HG02759 (cell line): ENCODE results near the gene DHRS7C.
"Not testable (repeated sequence)": the region's sequence is repeated elsewhere in the genome, so short reads cannot be mapped to it uniquely, and the experiment has no call there.

Experiments
- ATAC-seq: cut with Tn5 transposase; IDR thresholded peaks from one replicate; pipeline ENCODE4 v1.9.1; 2021; ENCODE audit warnings: mild to moderate bottlenecking, moderate library complexity; ENCODE audit not compliant: unreplicated experiment

DHRS7C gene

DNA sequence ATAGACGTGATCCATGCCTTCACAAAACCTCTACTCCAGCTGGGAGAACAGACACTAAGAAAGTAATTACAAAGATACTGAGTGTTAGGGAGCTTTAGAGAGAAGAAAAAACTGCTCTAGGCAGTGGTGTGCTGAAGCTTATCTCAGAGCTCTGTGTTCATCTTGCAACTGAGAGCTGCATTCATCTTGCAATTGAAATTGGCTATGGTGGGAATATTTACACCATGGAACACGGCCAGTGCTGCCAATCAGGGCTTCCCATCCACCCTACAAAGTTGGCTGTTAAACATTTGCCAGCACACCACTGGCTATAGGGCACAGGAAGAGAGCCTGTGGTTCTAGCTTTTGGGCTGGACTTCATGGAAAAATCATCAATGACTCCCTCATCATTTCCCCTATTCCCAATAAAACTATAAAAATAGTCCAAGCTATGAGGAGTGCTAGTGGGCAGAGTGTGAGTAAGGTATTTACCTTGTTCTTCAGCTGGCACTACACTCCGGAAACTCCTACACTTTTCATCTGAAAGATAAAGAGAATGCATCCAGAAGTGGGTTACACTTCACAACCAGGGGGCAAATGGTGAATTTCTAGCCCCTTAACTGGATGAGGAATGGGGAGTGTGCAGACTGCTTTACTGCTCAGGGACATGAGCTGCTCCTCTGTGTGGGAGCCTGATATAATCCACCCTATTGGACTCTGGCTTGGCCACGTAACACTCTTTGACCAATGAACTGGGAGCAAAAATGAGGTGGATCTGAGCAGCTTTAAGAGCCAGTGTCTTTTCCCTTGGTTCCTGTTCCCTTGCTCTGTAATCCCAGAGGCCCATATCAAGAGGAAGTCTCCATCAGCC, 18.9 kb upstream of the DHRS7C start:
- no peak for ATAC-seq

DNA sequence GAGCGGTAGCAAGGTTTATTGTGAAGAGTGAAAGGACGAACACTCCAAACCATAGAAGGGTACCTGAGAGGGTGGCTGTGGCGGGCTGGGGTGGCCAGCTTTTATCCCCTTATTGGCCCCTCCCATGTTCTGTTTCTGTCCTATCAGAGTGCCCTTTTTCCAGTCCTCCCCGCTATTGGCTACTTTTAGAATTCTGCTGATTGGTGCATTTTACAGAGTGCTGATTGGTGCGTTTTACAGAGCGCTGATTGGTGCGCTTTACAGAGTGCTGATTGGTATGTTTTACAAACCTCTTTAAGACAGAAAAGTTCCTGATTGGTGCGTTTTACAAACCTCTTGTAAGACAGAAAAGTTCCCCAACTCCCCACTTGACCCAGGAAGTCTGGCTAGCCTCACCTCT, 18.0 kb upstream of the DHRS7C start:
- ATAC-seq: no peak

DNA sequence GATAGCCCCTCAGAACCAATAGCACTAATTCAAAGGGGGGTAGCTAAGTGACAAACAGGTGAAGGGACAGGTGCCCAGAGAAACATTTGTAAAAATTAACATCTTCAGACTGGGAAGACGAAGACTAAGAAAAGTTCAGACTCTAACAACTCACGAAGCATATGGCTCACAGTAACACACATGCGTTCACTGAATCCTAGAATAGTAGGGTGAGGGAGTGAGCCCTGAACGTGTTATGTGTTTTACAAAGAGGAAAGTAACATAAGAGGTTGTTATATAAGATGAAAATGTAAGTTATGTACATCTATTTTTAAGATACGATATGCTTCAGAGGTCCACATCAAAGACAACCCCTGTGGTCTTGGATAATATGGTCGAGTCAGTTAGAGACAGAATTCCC, 15.3 kb upstream of the DHRS7C start:
- no peak for ATAC-seq

DNA sequence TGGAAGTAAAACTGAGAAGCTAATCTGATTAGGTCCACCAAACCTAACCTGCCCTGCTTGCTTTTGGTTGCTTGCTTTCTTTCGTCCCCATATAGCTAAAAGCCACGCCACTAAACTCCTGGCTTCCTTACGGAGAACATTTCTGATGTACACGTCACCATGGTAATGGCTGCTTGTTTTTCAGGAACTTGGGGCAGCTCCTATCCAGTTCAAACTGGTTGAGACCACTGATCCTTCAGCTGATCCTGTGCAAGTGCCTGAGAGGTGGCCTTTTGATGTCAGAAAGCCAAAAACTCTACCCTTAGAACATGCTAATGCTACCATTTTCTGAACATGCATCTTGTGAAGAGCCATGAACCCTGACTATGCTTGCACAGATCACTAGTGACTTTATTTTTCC, 14.4 kb upstream of the DHRS7C start:
- ATAC-seq: no peak

DNA sequence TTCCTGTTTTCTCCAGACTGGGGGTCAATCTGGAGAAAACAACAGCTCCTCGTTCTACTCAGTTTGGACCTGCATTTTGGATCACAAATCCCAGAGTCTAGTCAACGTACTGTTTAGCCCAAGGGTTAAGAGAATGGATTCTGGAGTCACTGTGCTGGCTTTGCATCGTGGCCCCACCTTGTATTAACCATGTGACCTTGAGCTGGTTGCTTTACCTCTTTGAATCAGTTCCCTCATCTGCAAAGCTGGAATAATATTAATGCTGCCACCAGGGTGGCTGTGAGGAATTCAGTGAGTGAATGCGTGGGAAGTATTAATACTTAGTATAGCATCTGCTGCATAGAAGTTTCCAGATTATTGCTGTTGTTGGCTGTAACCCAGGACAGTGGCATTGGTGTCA, 11.3 kb upstream of the DHRS7C start:
- ATAC-seq: no peak

DNA sequence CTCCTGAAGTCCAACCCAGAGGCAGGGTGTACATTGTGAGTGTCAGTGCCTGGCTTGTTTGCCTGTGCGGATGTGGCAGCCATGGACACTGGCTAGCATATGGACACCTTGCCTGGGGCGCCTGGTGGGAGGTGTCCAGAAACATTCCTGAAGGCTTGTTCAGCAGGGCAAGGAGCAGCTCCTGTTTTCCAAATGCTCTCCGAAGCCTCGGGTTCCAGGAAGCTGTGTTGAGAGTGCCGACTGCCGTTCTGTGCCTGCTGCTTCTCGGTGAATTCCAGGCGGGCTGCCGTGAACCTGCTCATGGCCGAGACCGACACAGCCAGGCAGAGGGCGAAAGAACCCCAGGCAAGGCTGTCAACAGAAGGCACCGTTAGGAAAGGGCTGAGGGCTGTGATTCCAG, 10.9 kb upstream of the DHRS7C start:
- no peak for ATAC-seq

DNA sequence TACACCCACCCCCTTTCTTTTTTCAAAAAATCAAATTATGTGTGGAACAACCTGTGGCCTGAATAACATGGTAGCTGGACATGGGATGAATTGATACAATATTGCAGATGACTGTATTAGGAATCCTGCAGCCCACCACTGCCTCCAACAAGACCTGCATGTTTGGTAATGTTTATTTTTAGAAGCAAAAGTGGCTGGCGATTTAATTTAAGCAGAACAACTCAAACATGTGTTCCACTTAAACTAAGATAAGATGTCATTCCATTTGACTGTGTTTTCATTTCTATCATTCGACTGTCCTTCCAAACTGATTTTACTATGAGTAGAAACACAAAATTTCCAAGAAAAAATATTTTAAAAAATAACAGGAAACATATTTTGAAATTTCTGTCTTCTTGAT, 10.1 kb upstream of the DHRS7C start:
- ATAC-seq: no peak

DNA sequence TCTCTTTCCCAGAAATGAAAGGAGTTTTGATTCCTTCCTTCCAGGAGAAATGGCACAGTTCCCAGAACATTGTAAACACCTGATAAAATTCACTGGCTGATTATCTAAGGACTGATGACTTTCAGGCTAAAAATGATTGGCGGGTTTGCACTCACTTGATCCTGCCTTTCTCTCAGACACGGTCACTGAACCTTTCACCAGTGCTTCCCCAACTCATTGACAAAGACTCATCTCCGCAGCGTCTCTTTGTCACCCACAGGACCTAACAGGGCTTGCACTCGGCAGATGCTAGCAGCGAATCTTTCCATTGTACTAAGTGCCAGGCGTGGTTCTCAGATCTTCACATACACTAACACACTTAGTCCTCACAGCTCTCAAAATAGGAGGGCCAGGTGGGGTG, 7.3 kb upstream of the DHRS7C start:
- ATAC-seq: no peak

DNA sequence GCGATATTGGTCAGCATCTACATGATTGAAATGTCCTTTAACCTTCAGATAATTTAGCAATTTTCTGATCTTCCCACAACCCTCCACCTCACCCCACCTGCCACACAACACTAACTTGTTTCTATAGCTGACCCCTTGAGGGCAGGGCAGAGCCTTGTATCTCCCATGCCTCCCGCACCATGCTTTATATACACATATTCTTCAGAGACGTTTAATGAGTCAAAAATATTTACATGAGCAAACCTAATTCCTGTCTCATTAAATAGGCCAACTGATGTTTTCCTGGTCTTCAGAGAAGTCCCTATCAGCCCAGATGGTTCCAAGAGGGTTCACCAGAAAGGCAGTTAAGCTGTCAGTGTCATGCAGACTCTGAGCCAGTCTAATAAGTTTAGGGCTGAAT, 6.6 kb upstream of the DHRS7C start:
- ATAC-seq: no peak

DNA sequence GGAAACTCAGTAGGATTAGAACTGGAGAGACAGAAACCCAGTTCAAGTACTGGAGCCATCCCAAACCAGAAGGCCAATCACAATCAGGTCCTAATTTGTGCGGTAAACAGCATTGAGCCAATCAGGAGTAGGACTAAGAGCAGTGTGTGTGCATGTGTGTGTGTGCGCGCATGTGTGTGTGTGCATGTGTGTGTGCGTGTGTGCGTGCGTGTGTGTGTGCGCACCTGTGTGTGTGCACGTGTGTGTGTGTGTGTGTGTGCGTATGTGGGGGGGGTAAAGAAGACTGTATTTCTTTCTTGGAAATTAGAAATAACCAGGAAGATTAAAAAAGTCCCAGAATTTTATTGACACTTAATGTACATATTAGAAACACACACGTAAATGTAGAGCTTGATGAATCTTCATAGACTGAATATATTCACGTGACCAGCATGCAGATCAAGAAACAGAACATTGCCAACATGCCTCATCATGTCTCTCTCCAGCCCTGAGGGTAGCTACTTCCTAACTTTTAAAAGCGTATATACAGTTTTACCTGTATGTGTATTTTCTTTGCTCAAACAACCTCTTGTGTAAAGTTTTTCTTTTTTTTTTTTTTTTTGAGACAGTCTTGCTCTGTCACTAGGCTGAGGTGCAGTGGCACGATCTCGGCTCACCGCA, 919 bp upstream of the DHRS7C start:
- ATAC-seq: no peak

DNA sequence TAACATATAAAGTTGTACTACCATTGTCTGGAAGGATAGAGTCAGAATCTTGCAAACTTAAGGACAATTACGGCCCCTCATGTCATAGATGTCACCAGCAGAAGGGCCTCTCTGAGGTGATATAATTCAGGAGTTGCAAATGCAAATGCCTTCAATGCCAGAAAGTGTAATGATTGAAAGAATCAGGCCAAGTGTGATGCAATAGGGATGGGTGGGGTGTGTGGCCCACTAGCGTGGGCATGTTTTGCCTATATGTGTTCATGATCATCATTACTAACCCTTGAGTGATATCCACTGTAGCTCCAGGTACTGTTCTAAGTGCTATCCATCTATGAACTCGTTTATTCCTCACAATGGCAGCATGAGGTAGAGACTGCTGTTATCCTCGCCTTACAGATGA, 1.1 kb downstream of the DHRS7C start:
- ATAC-seq: no peak

DNA sequence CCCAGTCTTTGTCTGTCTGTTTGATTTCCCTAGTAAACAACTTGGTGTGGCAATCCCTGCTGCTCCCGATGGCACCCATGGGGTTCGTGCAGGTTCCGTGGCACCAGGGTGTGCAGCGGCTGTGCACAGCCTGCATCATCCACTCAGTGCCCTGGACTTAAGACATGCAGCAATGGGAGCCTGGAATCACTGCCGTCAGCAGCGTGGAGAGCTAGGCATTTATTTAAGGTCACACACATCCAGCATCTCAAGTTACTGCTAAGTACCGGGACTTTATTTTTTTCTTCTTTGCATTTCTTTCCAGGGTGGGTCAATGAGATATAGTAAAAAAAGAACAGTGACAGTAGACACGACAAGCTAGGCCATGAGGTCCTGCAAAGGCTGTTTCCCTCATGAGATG, 2.8 kb downstream of the DHRS7C start:
- no peak for ATAC-seq

DNA sequence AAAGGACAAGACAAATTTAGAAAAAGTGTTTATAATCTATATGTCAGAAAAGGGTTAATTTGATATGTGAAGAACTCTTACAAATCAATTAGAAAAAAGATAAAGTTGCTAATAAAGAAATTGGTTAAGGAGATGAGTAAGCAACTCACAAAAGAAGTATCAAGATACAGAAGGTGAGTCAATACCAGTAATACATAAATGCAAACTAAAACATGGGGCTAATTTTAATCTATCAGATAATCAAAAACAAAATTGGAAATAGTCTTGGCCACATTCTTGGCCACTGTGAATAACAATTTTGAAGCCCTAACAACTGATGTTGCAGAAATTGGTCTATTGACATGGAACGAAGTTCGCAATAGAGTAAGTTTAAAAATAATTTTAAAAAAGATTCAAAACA, 6.8 kb downstream of the DHRS7C start:
- ATAC-seq: no peak

DNA sequence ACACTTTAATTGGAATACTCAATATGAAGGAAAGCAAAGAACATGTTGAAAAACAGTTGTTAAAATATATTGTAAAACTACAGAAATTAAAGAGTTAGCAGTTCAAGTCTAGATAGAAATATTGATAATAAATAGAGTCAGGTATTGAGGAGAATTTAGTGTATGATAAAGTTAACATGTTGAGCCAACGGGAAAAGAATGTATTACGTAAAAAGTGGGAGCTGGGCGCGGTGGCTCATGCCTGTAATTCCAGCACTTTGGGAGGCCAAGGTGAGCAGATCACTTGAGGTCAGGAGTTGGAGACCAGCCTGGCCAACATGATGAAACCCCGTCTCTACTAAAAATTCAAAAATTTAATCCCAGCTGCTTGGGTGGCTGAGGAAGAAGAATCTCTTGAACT, 7.9 kb downstream of the DHRS7C start:
- not testable (repeated sequence) for ATAC-seq

DNA sequence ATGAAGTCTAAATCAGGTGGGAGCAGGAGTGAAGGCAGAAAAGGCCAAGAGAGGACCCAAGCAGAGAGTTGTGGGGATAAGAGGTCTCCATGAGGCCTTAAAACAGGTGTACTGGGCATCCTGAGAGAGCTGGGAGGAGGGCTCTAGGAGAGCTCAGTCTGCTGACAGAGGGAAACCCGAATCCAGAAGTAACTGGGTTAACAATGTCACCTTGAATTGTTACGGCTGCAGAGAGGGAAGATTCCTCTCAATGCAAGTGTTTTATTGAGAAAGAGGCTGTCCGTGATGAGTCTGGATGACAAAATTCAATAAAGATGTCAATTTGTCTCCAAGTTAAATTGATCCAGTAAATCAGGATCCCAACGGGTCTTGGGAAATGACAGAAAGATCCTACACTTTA, 8.3 kb downstream of the DHRS7C start:
- ATAC-seq: no peak

DNA sequence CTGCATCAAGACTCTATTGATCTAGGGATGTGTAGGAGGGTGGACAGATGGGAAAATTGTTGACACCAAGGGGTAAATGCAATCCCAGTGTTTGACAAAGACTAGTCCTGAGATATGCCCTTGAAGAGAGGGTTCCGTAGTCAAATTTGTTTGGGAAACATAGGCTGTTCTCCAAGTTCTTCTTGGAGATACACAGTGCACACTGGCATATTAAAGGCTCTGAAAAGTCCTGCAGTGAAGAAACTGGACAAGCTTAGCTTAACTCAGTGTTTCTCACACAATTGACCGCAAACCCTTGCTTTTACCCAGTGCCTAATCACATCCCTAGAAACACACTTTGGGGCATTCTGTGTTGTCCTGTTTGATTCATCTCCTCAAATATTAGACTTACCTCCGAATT, 10.8 kb downstream of the DHRS7C start:
- ATAC-seq: no peak

DNA sequence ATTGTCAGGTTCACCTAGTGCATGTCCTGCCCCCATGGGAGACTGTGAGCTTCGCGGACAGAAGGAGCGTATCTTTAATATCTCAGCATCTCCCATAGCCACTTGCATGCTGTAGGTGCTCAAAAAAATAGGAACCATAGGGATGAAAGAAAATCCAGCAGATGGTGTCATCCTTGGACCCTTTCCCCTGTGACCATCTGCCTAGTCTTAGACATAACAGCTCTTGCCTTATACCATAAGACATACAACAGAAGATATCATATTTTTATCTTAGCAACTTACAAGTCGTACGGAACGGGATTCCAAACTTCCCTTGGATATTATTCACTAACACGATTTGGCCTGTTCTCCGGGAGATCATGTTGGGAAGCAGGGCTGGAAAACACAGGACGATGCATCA, 14.5 kb downstream of the DHRS7C start:
- no peak for ATAC-seq

DNA sequence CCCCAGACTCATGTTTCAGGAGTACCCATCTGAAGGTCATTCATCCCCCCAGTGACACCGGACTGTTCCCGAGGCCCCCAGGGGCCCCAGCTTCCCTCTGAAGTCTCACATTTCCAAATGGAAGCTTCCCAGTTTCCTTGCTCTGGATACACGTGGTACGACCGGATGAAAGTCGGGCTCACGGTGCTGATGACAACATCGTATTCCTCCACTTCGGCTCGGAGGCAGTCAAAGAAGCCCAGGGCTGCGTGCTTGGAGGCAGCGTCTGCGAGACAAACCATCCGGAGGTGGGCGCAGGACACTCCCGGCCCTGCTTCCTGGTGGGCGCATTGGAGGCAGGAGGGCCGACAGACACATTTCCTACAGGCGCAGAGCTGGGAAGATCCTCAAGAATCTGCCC, 18.7 kb downstream of the DHRS7C start:
- no peak for ATAC-seq

DNA sequence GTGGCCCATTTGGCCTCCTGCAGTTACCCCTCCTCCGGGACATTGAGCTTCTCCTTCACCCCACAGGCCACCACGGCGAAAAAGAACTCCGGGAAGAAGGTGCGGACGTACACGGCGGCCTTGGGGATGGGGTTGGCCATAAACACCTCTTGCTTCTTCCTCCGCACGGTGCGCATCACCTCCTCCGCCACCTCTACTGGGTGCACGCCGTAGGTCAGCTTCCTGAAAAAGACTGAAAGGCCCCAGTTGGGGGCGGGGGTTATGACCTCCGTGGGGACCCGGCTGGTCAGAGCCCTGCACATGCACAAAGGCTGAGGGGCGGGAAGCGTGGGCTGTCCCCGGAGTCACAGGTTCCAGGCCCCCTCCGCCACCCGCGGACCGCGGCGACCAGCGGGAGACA, 19.9 kb downstream of the DHRS7C start:
- no peak for ATAC-seq

DNA sequence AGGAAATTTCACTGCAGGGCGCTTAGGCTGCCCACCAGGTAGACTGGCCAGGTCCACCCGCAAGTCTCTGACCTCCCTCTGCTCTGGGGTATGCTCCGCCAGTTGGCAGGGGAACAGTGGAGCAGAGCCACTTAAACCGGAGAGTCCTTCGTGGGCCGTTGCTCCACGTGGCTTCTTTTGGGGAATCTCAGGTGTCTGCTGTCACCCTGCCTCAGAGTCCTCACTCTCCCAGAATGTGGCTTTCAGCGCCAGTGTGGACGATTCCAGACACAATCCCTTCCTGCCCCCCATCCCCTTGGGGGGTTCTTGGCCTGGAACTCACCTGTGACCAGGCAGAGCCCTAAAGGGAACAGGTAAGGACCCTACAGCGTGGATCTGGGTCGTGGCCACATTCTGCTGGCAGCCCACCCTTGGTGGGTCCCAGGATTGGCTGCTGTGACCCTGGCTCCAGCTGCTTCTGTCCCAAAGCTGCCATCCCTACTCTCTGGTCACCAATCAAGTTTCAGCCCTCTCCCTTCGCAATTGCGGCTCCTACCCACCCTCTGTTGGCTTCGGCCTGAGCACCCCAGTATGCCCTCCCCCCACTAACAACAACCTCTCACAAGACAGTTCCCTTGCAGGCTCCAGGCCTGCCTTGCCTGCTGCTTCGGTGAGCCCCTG, 22.2 kb downstream of the DHRS7C start:
- ATAC-seq: no peak

DNA sequence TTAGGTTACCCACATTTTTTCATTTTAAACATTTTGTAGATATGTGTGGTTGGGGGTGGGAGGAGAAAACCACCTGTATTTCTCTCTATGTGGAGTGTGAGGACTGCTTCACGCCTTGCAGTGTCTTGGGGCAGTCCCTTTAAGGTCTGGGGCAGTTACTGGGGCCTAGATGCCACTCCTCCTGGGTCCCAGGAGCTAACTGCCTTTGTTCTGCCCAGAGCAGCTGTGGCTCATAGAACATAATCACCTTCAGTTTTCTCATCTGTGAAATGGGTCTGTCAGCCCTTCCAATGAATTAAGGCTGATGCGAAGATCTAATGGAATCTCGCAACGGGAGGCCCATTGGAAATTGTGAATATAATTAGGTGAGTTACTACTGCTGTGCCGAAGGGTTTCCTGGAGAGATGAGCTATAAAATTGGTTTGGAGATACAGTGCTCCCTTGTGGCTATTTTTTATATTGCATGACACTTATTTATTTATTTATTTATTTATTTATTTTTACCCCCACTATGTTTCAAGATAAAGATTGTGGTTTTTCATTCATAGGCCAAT, 22.9 kb downstream of the DHRS7C start:
- no peak for ATAC-seq

DNA sequence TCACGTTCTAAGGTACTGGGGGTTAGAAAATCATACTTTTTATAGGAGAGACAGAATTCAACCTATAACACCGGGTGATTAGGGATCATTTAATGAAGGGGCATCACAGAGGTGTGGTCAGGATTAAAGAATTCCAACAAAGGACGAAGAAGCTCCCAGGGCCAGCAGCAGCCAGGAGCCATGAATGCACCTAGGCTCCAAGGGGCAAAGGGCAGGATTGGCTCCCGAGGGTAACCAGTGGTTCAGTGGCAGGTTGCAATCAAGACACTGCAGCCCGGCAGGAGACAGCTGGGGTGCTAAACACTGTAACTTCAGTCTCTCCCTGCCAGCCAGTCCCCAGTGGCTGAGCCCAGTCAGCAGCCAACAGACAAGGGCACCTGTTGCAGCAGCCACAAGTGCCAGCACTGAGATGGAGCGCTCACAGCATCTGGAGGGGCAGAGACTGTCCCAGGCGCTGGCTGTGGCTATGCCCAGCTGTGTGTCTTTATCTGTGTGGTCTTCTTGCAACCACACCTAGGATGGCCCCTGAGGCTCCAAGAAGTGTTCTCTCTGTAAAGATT, 23.9 kb downstream of the DHRS7C start:
- ATAC-seq: no peak
